Panc1 (cell line): Measurements from ENCODE around the gene OR1K1. TPM values are rescaled to one million over a fixed set of nuclear protein-coding genes. Genes with fewer than 3 reads are reported as not detected.

Experiments
- ATAC-seq: fragments of 200-7000 bp; cut with Tn5 transposase; 2 replicates; pipeline ENCODE4 v1.9.1; 2020; ENCODE audit warnings: mild to moderate bottlenecking, moderate library complexity
- BruUV-seq: library from RNA; stranded (reverse); fragments of 400-500 nt; replicated peaks from 2 replicates; lab custom pipeline; 2021; lab: Mats Ljungman, UMichigan
- CTCF ChIA-PET: fragments of 300-600 bp; sonication (Branson Sonifier 250); formaldehyde crosslinking; loops from one replicate; lab custom pipeline; 2022; ENCODE audit warnings: antibody characterized with exemption; lab: Charles Lee
- POLR2A ChIA-PET: fragments of 300-600 bp; sonication (Branson Sonifier 250); formaldehyde crosslinking; loops from one replicate; lab custom pipeline; 2022; ENCODE audit warnings: antibody characterized with exemption; lab: Charles Lee
- DNase-seq: peaks from one replicate; pipeline ENCODE4 v3.0.0-alpha.2; 2010; ENCODE audit warnings: low read depth, low spot score
- H3K27ac ChIP-seq: 2 replicates; pipeline ENCODE4 v1.5.1; 2011; ENCODE audit warnings: mild to moderate bottlenecking, low read length, inconsistent platforms
- H3K27me3 ChIP-seq: fragments of 200-500 bp; sonication (Bioruptor generic); 2 replicates; pipeline ENCODE4 v1.6.0; 2014; ENCODE audit warnings: low read length, inconsistent platforms; ENCODE audit not compliant: control insufficient read depth, insufficient read depth
- H3K36me3 ChIP-seq: fragments of 200-500 bp; sonication (Bioruptor generic); 2 replicates; pipeline ENCODE4 v1.5.1; 2014; ENCODE audit warnings: inconsistent platforms, mild to moderate bottlenecking, low read length, moderate library complexity; ENCODE audit not compliant: control insufficient read depth, insufficient read depth
- H3K4me1 ChIP-seq: 2 replicates; pipeline ENCODE4 v1.5.1; 2011; ENCODE audit warnings: inconsistent platforms, mild to moderate bottlenecking, low read length, moderate library complexity; ENCODE audit not compliant: control insufficient read depth, insufficient read depth
- H3K4me3 ChIP-seq, 2 experiments: 2 replicates each; pipeline ENCODE4 v1.5.1; 2011 to 2012; ENCODE audit warnings: low read depth in 2 of 2, low read length in 2 of 2, mild to moderate bottlenecking in 2 of 2, inconsistent platforms in 1 of 2, moderate library complexity in 1 of 2
- H3K9me3 ChIP-seq: fragments of 200-500 bp; sonication (Bioruptor generic); 2 replicates; pipeline ENCODE4 v1.5.1; 2014; ENCODE audit warnings: low read depth, mild to moderate bottlenecking, inconsistent platforms, low read length, moderate library complexity; ENCODE audit not compliant: control insufficient read depth, insufficient read depth
- POLR2AphosphoS5 ChIP-seq: IDR thresholded peaks from 2 replicates; pipeline ENCODE4 v1.6.1; 2012; ENCODE audit warnings: mild to moderate bottlenecking, low read depth, low read length, moderate library complexity
- SIN3A ChIP-seq: IDR thresholded peaks from 2 replicates; pipeline ENCODE4 v1.6.1; 2012; ENCODE audit warnings: low read depth, mild to moderate bottlenecking, low read length, moderate library complexity, borderline replicate concordance; ENCODE audit not compliant: insufficient read depth
- TCF7L2 ChIP-seq: IDR thresholded peaks from 2 replicates; pipeline ENCODE4 v1.6.1; 2011; ENCODE audit warnings: mild to moderate bottlenecking, low read depth, low read length, inconsistent platforms
- in situ Hi-C: cut with HindIII; loops from 2 replicates; pipeline ENCODE4 v1.10.0; 2016; ENCODE audit warnings: low sequenced_read_pairs, low pct_unique_long_range_greater_than_20kb
- intact Hi-C: fragments of 100-400 bp; cut with micrococcal nuclease; formaldehyde crosslinking; loops from one replicate; pipeline ENCODE4 v1.10.0; 2022; ENCODE audit not compliant: unreplicated experiment
- total RNA-seq: library from RNA; stranded (reverse); gene quantifications from one replicate; pipeline ENCODE4 v1.2.1, GENCODE V29; 2021; ENCODE audit not compliant: unreplicated experiment
- TF ChIP-seq, protein P1 (sequence below), 2 experiments: IDR thresholded peaks; 2 replicates each; pipeline ENCODE4 v1.6.1; 2011 to 2012; ENCODE audit warnings: low read depth in 2 of 2, control low read depth in 1 of 2, low read length in 1 of 2, mild to moderate bottlenecking in 1 of 2, moderate library complexity in 1 of 2; ENCODE audit not compliant: insufficient read depth in 1 of 2
- TF ChIP-seq, protein P2 (sequence below): fragments of 450-650 bp; IDR thresholded peaks from 2 replicates; pipeline ENCODE4 v1.5.1; 2017; ENCODE audit warnings: mild to moderate bottlenecking

The OR1K1 gene
- total RNA-seq, 1 experiment from 2014 or later: not detected

DNA sequence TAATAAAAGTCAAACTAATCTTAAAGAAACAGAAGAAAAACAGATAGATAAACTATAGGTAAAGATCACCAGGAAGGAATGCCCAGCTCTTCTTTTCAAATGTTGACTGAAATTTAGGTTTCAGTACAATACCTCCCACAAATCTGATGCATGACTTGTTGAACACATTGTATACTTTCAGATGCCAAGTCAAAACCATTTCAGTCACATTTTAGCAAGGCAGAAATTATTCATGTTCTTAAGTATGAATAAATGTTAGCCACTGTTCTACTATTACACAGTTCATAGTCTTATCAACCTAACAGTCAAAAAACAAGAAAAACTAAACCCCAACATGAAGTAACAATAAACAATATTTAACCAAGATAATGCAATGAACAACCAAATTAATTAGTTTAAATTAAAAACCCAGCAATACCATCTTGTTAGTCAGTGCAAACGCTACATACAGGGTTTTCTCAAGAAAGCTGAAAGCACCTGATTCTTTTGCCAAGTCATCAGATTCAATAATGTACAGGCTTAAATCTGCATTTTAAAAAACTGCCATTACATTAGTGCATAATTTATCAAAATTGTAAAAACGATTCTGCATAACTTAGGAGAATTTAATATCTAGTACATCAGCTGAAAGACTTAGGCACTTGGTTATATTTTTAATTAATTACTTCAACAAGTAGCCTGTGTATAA, 48.5 kb downstream of the OR1K1 start:
- no TSS peak for BruUV-seq
- no peak overlapping the region for H3K4me3 ChIP-seq
- H3K27ac ChIP-seq: no peak overlapping the region
- CTCF ChIA-PET: no interaction called here
- POLR2A ChIA-PET: interaction anchor here (0.5 kb wide), 1 partner anchor 117 kb away, joined by 3 read pairs; no protein-coding TSS in a partner anchor
- peaks cover 20% of the 10 kb centered on the region; the same call in 1 of the 2 replicates for H3K36me3 ChIP-seq
- H3K4me1 ChIP-seq: no peaks in the 10 kb centered on the region
- DNase-seq (no peak), ATAC-seq (no peak)
- H3K27me3 ChIP-seq: no peaks in the 10 kb centered on the region
- no peaks in the 10 kb centered on the region for H3K9me3 ChIP-seq
- TF ChIP-seq SIN3A: no peak
- TF ChIP-seq POLR2AphosphoS5: no peak
- no peak for TF ChIP-seq TCF7L2
- TF ChIP-seq, protein P1, sequence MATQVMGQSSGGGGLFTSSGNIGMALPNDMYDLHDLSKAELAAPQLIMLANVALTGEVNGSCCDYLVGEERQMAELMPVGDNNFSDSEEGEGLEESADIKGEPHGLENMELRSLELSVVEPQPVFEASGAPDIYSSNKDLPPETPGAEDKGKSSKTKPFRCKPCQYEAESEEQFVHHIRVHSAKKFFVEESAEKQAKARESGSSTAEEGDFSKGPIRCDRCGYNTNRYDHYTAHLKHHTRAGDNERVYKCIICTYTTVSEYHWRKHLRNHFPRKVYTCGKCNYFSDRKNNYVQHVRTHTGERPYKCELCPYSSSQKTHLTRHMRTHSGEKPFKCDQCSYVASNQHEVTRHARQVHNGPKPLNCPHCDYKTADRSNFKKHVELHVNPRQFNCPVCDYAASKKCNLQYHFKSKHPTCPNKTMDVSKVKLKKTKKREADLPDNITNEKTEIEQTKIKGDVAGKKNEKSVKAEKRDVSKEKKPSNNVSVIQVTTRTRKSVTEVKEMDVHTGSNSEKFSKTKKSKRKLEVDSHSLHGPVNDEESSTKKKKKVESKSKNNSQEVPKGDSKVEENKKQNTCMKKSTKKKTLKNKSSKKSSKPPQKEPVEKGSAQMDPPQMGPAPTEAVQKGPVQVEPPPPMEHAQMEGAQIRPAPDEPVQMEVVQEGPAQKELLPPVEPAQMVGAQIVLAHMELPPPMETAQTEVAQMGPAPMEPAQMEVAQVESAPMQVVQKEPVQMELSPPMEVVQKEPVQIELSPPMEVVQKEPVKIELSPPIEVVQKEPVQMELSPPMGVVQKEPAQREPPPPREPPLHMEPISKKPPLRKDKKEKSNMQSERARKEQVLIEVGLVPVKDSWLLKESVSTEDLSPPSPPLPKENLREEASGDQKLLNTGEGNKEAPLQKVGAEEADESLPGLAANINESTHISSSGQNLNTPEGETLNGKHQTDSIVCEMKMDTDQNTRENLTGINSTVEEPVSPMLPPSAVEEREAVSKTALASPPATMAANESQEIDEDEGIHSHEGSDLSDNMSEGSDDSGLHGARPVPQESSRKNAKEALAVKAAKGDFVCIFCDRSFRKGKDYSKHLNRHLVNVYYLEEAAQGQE (IDR thresholded peaks at IDR 0.05; ENCODE audit: insufficient read depth in 1 of 2, low read depth in 2 of 2, low read length in 1 of 2): no peak
- TF ChIP-seq, protein P2, sequence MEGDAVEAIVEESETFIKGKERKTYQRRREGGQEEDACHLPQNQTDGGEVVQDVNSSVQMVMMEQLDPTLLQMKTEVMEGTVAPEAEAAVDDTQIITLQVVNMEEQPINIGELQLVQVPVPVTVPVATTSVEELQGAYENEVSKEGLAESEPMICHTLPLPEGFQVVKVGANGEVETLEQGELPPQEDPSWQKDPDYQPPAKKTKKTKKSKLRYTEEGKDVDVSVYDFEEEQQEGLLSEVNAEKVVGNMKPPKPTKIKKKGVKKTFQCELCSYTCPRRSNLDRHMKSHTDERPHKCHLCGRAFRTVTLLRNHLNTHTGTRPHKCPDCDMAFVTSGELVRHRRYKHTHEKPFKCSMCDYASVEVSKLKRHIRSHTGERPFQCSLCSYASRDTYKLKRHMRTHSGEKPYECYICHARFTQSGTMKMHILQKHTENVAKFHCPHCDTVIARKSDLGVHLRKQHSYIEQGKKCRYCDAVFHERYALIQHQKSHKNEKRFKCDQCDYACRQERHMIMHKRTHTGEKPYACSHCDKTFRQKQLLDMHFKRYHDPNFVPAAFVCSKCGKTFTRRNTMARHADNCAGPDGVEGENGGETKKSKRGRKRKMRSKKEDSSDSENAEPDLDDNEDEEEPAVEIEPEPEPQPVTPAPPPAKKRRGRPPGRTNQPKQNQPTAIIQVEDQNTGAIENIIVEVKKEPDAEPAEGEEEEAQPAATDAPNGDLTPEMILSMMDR: no peak
- intact Hi-C loops: no loop called here
- in situ Hi-C loops: no loop called here

Other genes with a start within 250 kb of the OR1K1 start
- gene OR1N2, start 247.0 kb upstream of the OR1K1 start, total RNA-seq: not detected
- not detected for gene OR1L8, start 216.7 kb upstream of the OR1K1 start, total RNA-seq
- gene OR1Q1, start 185.4 kb upstream of the OR1K1 start, total RNA-seq: not detected
- gene OR1B1, start 142.5 kb upstream of the OR1K1 start, total RNA-seq: not detected
- gene OR1L1, start 138.4 kb upstream of the OR1K1 start, total RNA-seq: not detected
- not detected for gene OR1L3, start 125.0 kb upstream of the OR1K1 start, total RNA-seq
- gene OR1L4, start 76.1 kb upstream of the OR1K1 start, total RNA-seq: not detected
- not detected for gene OR1L6, start 57.8 kb upstream of the OR1K1 start, total RNA-seq
- gene OR5C1, start 11.2 kb upstream of the OR1K1 start, total RNA-seq: not detected
- gene PDCL, start 28.5 kb downstream of the OR1K1 start, total RNA-seq: 12.4 TPM
- gene RC3H2, start 105.2 kb downstream of the OR1K1 start, total RNA-seq: 57.6 TPM
- gene ZBTB6, start 113.2 kb downstream of the OR1K1 start, total RNA-seq: 5.9 TPM
- 4.5 TPM for gene ZBTB26, start 131.4 kb downstream of the OR1K1 start, total RNA-seq
- 41.4 TPM for gene RABGAP1, start 140.9 kb downstream of the OR1K1 start, total RNA-seq
- gene GPR21, start 233.5 kb downstream of the OR1K1 start, total RNA-seq: not detected